ENCODE results near the gene CDKN2AIP.

Gene CDKN2AIP

DNA sequence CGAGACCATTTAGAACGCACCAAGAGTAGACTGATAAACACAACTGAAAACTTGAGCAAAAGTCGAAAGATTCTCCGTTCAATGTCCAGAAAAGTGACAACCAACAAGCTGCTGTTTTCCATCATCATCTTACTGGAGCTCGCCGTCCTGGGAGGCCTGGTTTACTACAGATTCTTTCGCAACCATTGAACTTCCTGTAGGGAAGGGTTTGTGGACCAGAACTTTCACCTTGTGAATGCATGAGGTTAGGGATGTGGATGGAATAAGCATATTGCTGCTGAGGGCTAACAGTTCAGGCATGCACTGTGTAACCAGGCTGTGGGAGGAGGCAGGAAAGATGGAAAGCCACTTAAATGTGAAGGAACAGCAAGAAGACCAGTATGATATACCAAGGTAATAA lies 39.6 kb downstream of the CDKN2AIP start:
- in situ Hi-C loops (cut with HindIII; ENCODE audit: low sequenced_read_pairs) = no loop called here
- TF ChIP-seq, protein P1, sequence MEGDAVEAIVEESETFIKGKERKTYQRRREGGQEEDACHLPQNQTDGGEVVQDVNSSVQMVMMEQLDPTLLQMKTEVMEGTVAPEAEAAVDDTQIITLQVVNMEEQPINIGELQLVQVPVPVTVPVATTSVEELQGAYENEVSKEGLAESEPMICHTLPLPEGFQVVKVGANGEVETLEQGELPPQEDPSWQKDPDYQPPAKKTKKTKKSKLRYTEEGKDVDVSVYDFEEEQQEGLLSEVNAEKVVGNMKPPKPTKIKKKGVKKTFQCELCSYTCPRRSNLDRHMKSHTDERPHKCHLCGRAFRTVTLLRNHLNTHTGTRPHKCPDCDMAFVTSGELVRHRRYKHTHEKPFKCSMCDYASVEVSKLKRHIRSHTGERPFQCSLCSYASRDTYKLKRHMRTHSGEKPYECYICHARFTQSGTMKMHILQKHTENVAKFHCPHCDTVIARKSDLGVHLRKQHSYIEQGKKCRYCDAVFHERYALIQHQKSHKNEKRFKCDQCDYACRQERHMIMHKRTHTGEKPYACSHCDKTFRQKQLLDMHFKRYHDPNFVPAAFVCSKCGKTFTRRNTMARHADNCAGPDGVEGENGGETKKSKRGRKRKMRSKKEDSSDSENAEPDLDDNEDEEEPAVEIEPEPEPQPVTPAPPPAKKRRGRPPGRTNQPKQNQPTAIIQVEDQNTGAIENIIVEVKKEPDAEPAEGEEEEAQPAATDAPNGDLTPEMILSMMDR (IDR thresholded peaks at IDR 0.05; ENCODE audit: low read depth, low read length, missing control alignments) = no peak

DNA sequence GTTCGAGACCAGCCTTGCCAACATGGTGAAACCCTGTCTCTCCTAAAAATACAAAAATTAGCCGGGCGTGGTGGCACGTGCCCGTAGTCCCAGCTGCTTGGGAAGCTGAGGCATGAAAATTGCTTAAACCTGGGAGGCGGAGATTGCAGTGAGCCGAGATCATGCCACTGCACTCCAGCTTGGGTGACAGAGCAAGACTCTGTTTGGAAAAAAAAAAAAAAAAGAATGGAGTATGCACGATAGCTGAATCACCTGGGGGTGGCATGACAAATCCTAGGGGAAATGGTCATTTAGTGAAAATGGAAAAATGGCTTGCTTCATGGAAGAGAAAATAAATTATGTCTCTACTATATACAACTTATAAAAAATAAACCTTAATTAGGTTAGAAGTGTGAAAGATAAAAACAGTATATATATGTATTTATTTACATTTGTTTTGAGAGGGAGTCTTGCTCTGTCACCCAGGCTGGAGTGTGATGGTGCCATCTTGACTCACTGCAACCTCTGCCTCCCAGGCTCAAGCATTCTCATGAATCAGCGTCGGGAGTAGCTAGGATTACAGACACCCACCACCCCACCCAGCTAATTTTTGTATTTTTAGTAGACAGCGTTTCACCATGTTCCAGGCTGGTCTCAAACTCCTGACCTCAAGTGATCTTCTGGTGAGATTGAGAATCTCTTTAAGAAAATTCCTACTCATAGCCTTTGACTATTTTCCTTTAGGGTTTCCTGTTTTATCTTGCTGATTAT lies 41.1 kb downstream of the CDKN2AIP start:
- H3K4me3 ChIP-seq (ENCODE audit: low read depth, low read length) = no peak overlapping the region
- in situ Hi-C loops (cut with HindIII; ENCODE audit: low sequenced_read_pairs) = no loop called here

More for the DNA sequence above, 39.6 kb downstream of the CDKN2AIP start:
- no peak overlapping the region for H3K4me3 ChIP-seq (ENCODE audit: low read depth, low read length)
- no peak for DNase-seq (ENCODE audit: low read depth)

DNA sequence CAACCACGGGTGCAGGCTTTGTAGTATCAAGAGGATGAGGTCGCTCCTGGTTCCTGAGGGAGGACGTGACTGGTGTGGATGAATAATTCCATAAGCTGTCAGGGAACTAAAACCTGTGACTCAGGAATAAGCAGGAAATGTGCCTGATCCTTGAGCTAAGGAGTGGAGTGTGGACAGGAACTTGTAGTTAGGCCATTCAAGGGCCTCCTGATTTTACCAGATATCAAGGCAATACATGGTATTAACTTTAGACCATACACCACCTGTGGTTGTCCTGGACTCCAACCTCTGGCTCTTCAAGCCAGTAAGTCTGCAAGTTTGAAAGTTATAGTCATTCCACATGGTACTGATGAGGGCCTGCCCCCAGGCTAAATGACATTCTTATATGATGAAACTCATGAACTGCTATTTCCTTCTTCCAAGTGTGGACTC lies 48.4 kb downstream of the CDKN2AIP start:
- in situ Hi-C loops (cut with HindIII; ENCODE audit: low sequenced_read_pairs) = no loop called here
- DNase-seq (ENCODE audit: low read depth) = no peak
- TF ChIP-seq, protein P1 (IDR thresholded peaks at IDR 0.05; ENCODE audit: low read depth, low read length, missing control alignments) = no peak
- H3K4me3 ChIP-seq (ENCODE audit: low read depth, low read length) = no peak overlapping the region

More for the DNA sequence above, 41.1 kb downstream of the CDKN2AIP start:
- no peak for DNase-seq (ENCODE audit: low read depth)
- TF ChIP-seq, protein P1 (IDR thresholded peaks at IDR 0.05; ENCODE audit: low read depth, low read length, missing control alignments) = no peak

DNA sequence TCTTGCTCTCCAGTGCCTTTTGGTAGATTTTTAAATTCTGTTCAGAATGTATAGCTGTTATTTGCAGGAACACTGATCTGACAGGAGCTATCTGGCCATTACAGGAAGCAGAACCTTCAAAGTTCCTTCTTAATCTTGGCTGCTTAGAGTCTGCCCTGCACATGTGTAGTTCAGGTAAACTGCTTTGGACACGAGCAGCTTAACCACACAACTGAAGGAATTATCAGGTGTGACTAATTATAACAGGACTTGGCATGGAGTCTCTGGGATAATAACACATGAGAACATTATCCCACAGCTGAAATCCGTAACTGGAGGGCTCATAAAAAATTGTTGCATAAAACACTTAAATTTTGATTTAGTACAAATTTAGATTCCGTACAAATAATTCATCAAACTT lies 48.8 kb downstream of the CDKN2AIP start:
- in situ Hi-C loops (cut with HindIII; ENCODE audit: low sequenced_read_pairs) = no loop called here
- no peak overlapping the region for H3K4me3 ChIP-seq (ENCODE audit: low read depth, low read length)
- DNase-seq (ENCODE audit: low read depth) = no peak
- TF ChIP-seq, protein P1 (IDR thresholded peaks at IDR 0.05; ENCODE audit: low read depth, low read length, missing control alignments) = no peak

DNA sequence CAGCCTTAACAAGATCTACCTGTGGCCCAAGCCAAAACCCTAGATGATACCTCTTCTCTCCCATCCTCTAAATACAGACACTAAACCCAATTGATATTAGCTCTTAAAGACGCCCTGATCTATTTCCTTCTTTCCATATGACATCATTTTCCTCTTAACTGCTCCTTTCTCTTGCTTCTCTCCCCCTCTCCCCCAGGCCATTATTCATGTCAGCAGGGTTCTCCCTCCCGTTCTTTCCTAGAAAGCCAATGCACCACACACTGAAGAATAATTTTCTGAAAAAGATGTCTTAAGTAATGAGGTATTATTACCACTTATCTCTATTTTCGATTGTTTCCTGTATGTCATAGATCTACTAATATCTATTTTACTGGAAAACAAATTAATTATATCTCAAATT lies 50.7 kb downstream of the CDKN2AIP start:
- TF ChIP-seq, protein P1 (IDR thresholded peaks at IDR 0.05; ENCODE audit: low read depth, low read length, missing control alignments) = no peak
- in situ Hi-C loops (cut with HindIII; ENCODE audit: low sequenced_read_pairs) = no loop called here
- H3K4me3 ChIP-seq (ENCODE audit: low read depth, low read length) = no peak overlapping the region
- DNase-seq (ENCODE audit: low read depth) = no peak
